NCI-H187 treated with DMSO at 0.1 percent for 48 hours (cell line): ENCODE measurements around the gene TMEM145.
"Not testable (repeated sequence)": the region's sequence is repeated elsewhere in the genome, so short reads cannot be mapped to it uniquely, and the experiment has no call there.

Source experiments
- DNase-seq: peaks from one replicate; lab custom pipeline; 2025; lab: John Stamatoyannopoulos, UW

TMEM145 gene

DNA sequence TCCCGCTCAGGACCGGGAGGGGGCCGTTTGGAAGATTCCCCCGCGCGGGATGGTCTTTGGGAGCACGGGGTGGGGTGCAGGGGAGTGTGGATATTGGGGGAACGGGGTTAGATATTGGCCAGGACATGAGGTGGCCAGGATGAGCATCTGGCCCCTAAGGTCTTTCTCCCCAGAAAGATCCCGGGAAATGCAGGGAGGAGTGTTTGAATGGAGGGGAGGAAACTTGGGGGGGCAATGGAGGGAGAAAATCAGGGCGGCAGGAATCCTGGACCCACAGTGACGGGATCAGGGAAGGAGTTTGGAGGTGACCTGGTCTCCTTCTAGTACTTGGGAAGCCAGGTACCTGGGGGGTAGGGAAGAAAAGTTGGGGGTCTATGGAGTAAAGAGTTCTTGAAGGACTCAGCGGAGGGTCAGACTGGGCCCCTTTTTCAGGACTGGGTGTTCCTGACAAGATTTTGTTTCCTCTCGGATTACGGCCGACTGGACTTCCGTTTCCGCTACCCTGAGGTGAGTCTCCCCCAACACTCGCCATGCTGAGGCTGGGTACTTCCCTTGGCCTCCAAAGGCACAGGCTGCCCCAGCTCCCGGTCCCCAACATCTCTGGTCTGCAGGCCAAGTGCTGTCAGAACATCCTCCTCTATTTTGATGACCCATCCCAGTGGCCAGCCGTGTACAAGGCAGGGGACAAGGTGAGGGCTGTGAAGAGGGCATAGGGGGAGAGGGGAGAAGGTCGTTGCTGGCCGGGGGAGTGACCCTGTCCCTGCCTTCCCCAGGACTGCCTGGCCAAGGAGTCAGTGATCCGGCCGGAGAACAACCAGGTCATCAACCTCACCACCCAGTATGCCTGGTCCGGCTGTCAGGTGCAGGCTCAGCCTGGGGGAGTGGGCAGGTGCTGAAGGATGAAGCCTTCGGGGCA lies 989 bp downstream of the TMEM145 start:
- DNase-seq = no peak

DNA sequence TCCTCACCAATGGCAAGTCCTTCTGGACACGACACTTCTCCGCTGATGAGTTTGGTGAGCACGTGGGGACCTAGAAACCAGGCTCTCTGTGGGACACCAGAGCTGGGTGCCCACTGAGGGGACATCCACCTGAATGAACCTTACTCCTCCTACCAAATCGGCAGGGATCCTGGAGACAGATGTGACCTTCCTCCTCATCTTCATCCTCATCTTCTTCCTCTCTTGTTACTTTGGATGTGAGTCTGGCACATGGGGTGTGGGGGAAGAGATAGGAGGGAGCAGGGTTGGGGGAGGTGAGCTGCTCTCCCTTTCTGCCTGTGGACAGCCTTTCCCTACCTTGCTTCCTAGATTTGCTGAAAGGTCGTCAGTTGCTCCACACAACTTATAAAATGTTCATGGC lies 1.9 kb downstream of the TMEM145 start:
- DNase-seq = no peak

DNA sequence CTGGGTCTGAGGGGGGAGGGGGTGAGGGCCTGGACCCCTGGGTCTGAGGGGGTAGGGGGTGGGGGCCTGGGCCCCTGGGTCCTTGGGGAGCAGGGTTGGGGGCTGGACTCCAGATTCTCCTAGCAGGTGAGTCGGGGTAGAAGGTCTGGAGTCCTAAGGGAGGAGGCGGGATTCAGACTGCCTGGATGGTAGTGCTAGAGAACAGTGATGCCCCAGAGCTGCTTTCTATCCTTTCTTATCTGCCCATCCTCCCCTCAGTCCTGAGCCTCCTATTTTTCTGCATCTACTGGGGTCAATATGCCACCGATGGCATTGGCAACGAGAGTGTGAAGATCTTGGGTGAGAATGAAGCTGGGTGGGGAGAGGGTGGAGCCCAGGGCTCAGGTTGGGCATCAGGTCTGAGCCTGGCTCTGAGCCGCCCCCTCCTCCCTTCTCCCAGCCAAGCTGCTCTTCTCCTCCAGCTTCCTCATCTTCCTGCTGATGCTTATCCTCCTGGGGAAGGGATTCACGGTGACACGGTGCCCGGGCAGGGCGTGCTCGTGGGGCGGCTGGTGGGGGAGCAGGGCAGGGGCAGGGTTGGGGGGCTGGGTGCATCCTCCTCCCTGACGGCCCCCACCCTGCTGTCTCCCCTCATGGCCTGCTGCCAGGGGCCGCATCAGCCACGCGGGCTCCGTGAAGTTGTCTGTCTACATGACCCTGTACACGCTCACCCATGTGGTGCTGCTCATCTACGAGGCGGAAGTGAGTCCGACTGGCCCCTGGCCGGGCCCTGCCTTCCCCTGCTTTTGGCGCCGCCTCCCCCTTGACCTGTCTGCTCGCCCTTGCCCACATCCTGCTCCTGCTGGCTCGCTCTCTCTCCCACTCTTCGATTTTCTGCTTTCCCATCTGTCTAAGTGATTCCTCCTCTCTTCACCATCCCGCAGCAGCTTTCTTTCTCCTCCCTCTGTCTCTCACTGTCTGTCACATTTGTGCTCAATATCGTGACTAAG lies 3.4 kb downstream of the TMEM145 start:
- no peak for DNase-seq

DNA sequence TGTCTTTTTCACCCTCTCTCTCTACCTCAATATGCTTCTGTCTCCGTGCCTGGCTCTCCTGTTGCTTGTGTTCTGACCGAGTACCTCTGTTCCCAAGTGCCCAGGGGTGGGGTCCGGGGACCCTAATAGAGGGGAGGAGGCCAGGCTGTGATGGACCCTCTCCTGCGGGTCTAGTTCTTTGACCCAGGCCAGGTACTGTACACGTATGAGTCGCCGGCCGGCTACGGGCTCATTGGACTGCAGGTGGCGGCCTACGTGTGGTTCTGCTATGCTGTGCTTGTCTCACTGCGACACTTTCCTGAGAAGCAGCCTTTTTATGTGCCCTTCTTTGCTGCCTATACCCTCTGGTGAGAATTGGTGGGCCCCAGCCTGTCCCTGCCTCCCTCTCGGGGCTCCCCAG lies 4.4 kb downstream of the TMEM145 start:
- no peak for DNase-seq

DNA sequence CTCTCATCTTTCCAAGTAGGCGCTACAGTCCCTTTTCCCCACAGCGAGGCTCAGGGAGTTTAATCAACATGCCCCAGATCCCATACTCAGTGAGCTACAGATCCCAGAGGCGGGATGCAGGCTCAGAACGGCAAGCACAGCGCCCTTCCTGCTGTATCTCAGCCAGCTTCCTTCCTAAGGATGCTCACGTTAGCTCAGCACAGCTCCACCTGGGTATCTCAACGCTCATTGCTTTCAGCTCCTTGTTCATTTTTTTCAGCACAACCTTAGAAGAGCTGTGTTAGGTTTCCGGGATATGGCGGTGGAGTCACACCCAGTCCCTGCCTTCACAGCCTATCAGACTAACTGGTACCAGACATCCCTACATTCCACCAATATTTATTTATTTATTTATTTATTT lies 9.2 kb downstream of the TMEM145 start:
- DNase-seq = no peak

DNA sequence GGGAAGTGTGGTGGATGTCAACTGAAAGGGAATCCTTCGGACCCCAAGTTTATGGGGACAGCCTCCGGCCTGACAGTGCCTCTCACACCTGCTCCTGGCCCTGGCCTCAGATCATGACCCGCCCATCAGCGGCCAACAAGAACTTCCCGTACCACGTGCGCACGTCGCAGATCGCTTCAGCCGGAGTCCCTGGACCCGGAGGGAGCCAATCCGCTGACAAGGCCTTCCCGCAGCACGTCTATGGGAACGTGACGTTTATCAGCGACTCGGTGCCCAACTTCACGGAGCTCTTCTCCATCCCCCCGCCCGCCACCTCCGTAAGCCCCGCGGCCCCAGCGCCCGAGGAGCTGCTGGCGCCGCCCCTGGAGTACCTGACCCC lies 10.4 kb downstream of the TMEM145 start:
- DNase-seq = no peak

DNA sequence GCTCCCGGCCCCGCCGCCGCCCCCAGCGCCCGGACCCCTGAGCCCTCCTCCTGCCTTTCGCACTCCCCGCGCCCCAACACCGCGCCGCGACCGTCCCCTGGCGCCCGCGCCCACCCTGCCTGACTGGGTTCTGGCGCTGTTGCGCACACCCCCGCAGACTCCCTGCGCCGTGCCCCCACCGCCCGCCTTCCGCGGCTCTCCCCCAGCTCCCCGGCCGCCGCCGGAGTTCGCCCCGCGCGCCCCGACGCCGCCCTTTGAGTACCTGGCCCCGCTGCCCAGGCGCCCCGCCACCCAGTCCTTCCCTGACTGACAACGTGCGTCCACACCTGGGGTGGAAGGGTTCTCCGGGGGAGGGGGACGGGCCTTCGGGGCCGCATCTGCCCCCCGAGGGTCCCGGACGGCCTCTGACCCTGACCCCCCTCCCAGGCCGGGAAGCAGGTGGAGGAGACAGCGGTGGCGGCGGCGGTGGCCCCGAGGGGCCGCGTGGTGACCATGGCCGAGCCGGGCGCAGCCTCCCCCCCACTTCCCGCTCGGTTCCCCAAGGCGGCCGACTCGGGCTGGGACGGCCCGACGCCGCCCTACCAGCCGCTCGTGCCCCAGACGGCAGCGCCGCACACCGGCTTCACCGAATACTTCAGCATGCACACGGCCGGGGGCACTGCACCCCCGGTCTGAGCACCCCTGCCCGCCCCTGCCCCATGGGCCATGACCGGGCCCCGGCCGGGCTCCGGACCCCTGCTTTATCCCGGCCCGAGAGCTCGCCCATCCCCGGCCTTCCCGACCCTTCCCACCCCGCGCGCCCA lies 10.9 kb downstream of the TMEM145 start:
- no peak for DNase-seq

DNA sequence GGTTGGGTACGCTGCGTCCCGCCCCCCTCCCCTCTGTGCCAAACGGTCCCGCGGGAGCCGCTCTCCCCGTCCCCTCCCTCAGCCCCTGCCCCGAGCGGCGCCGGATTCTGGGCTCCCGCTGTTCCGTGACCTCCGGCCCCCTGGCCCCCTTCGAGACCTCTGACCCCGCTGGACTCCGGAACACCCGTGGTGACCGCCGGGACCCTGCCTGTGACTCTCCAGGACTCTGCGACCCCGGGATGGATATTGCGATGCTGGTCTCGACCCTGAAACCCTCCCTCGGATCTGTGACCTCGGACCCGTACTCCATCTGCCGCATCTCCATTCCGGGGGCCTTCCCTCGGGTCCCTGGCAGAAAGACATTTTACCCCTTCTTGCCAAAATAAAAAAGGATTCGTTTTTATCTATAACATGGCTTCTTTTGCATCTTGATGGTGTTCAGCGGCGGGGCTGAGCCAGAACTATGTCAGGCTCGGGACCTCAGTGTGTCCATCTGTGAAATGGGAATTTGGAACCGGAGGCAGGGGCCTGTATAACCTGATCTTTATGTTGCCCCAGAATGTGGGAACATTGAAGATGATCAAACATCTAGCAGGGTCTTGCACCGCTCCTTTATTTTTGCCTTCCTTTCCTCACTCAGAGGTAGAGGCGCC lies 11.7 kb downstream of the TMEM145 start:
- no peak for DNase-seq

DNA sequence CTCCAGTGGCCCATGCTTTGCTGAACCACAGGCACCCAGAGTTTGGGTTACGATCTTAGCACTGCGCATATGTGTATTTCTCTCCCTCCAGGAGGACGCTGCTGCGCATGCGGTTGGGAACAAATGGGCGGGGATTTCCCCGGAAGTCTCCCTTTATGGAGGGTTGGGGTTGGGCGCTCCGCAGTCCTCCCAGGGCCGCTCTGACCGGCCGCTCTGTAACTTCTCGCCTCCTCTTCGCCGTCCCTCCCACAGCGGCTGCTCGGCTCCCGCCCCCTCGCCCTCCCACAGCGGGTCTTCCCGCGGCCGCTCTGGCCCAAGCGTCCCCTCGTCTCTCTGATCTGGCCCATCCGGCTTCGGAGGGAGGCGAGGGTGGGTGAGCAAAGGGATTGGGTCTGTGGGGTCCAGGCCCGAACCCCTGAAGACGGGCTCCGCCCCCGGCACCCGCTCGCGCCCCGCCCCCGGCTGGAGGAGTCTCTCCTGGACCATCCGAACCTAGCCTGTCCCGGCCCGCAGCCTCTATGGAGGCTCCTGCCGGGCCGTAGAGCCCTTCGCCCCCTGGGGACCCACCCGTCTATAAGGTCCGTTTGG lies 12.3 kb downstream of the TMEM145 start, which contains the start of gene MEGF8:
Gene MEGF8 (plus strand): TSS at position 328 of the 588 bp plus-strand sequence. CDS start 609 bp downstream, outside the sequence.
- DNase-seq = peak; percentile 98

DNA sequence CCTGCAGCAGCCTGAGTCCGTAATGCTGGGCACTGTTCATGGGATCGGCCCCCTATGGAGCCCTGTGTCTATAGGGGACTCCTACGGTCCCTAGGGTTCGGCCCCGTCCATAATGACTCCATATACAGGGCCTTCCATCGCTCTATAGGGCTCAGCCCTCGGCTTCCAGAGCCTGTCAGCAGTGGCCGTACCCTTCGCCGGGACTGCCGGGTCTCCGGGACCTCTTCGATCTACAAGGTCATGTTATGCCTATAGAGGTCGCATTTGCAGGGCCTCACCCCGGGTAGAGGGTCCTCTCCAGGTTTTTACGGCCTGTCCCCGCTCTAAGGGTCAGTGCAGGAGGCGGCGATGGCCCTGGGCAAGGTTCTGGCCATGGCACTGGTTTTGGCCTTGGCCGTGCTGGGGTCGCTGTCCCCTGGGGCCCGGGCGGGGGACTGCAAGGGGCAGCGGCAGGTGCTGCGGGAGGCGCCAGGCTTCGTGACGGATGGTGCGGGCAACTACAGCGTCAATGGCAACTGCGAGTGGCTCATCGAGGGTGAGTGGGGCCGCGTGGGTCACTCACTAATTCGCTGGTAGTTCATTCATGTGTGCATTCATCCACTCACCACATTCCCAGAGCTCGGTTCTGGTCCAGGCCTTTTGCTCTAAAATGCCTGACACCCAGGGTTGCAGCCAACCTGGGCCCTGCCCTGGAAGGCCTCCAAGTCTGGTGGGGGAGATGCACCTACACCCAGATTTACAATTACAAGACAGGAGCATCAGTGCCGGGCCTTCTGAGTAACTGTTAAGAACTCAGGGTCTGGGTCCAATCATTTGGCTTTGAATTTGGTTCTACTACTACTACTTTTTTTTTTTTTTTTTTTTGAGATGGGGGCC lies 13.0 kb downstream of the TMEM145 start:
- DNase-seq = no peak

DNA sequence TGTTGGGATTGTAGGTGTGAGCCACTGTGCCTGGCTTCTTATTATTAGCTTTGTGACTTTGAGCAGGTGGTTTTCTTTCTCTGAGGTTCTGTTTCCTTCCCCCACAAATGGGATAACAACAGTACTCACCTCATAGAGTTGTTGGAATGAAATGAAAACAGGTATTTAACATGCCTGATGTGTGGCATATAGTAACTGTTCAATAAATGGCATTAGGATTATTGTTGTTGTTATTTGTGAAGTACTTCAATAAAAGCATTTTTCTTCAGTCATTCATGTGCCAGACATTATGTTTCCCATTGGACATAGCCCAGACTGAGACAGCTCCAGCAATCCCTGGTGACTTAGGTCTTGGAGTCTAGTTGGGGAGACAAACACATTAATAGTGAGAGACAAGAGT lies 13.9 kb downstream of the TMEM145 start:
- no peak for DNase-seq

DNA sequence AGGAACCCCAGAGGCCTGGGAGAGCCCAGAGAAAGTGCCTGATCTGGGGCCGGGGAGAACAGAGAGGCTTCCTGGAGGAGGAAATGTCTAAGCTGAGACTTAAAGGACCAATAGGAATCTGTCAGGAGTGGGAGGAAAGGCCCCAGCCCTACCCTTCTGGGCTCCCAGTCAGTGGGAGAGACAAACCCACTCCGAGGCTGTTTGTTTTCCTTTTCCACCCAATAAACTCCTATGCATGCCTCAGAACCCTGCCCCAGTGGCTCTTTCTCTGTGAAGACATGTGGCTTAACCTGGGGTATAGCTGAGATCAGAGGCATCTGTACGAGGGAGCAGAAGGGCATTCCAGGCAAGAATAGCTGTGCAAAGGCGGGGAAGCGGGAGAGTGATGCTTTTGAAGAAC lies 14.3 kb downstream of the TMEM145 start:
- no peak for DNase-seq

DNA sequence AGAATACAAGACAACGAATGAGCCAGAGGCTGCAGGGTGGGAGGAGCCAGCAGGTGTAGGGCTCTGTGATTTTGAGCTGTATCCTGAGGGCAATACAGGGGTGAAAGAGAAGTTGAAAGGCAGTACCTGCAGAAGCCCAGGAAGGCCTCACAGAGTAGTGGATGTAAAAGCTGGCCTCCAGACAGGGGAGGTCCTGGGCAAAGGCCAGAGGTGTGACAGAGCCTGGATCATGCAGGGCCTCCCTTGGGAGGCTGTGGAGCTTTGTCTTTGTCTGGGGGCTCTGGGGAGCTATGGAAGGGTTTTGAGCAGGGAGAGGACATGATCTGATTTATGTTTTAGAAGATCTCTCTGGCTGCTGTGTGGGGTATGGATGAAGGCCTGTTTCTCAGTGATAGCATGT lies 15.0 kb downstream of the TMEM145 start:
- DNase-seq = no peak

DNA sequence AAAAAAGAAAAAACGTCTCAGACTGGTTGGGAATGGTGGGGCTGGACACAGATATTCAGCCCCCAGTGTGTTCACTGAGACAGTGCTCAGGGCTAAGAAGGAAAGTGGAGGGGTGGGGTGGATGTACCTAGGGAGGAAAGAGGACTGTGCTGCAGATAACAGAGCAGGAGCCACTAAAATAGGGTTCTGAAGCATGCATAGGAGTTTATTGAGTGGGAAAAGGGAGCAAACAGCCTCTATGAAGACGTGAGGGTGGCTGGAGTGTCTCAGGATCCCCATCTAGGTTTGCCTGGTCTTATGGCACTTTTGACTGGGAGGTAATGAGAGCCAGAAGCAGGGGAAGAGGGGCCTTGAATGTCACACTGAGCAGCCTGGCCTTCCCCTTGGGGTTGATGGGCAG lies 15.7 kb downstream of the TMEM145 start:
- no peak for DNase-seq

DNA sequence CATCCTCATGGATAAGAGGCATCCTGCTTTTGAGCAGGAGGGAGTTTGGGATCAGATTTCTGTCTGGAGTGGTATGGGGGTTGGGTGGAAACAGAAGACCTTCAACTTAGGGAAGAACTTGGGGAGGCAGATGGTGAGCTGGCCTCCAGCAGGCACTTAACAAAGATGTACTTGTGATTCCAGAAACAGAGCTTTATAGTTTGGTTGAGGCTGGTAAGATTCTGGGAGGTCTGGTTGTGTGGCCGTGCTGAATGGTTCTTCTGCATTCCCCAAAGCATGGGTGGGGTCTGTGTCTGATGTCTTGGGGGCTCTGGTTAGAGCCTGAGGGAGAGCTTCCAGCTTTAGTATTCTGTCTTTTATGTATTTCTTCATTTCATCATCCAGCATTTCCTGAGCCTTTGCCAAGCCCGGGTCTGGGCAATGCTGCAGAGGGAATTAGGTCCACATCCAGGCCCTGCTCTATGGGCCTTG lies 17.2 kb downstream of the TMEM145 start:
- peak; percentile 74 for DNase-seq

DNA sequence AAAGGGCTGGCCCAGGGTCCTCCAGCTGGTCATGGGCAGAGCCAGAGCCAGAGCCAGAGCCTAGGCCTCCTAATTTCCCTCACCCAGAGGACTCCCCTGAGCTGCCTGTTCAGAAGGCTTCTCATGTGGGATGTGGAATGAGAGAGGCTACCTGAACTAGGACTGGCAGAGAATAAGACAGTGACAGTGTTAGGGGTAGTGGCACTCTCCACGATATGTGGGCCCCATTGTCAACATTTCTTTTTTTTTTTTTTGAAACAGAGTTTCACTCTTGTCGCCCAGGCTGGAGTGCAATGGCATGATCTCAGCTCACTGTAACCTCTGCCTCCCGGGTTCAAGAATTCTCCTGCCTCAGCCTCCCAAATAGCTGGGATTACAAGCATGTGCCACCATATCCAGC lies 18.2 kb downstream of the TMEM145 start:
- not testable (repeated sequence) for DNase-seq

DNA sequence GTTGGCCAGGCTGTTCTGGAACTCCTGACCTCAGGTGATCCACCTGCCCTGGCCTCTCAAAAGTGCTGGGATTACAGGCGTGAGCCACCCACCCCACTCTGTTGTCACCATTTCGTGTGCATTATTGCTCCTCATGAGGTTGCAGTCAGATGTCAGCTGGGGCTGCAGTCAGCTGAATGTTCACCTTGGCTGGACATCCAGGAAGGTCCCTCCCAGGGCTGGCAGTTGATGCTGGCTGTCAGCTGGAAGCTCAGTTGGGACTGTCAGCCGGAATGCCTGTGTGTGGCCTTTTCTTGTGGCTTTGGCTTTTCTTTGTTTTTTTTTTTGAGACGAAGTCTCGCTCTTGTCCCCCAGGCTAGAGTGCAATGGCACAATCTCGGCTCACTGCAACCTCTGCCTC lies 18.9 kb downstream of the TMEM145 start:
- DNase-seq = no peak

DNA sequence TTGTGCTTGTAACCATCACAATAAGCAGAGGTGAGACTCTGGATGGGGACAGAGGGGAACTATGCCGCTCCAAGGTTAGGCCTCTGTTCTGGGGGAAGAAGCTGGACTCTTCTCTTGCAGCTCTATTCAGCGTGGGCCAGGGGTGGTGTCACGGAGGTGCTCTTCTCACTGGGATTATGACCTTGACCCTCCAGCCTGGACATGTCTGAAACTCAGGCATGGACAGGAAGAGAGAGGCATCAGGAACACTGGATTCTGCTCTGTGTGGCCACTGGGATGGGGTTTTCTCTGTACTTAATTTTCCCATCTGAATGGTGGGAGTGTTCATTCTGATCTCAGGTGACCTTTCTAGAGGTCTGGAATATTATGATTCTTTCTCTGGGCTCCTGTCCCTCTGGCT lies 19.9 kb downstream of the TMEM145 start:
- DNase-seq = no peak

DNA sequence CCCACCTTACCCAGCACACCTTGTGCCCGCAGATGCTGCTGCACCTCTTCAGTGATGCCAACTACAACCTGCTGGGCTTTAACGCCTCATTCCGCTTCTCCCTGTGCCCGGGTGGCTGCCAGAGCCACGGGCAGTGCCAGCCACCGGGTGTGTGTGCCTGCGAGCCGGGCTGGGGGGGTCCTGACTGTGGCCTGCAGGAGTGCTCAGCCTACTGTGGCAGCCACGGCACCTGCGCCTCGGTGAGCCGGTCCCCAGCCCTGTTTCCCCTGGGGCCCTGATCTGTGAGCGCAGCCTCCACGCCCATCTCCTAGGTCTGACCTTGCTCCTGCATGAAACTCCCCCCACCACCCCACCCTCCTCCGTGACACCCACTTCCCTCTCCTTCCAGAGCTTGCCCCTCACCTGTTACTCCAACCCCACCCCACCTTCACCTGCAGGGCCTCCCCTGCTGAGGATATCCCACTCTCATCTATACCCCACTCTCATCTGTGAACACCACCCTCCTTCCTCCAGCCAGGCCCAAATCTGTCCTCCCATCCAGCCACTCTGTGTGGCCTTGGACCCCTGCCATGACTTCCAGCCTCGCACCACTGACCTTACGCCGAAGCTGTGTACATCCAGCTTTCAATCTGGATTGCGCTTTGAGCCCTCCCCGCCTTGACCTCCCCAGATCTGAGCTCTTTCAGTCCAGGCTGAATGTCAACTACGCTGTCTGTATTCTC lies 21.0 kb downstream of the TMEM145 start:
- DNase-seq = no peak
